Activated CD8-positive, alpha-beta memory T cell treated with anti-CD3 and anti-CD28 coated beads for 36 hours (primary cell): ENCODE data around the gene BCAS3. TPM values are rescaled to one million over a fixed set of nuclear protein-coding genes. Genes with fewer than 3 reads are reported as not detected.
"Not testable (repeated sequence)": the region's sequence is repeated elsewhere in the genome, so short reads cannot be mapped to it uniquely, and the experiment has no call there.

ENCODE experiments used
- CTCF ChIA-PET: fragments of 350-600 bp; sonication (Branson Sonifier 250); formaldehyde crosslinking; loops from one replicate; lab custom pipeline; 2021; ENCODE audit warnings: antibody characterized with exemption; lab: Charles Lee
- POLR2A ChIA-PET: fragments of 350-600 bp; sonication (Branson Sonifier 250); formaldehyde crosslinking; loops from one replicate; lab custom pipeline; 2021; ENCODE audit warnings: antibody characterized with exemption; lab: Charles Lee
- total RNA-seq, 2 experiments: library from RNA; stranded (reverse); gene quantifications; one replicate each; pipeline ENCODE4 v1.2.3, GENCODE V29; 2021

BCAS3 gene
- total RNA-seq, 2 experiments from 2014 or later, result 6.9 to 9.3 TPM

GRCh38 chr17:61426482-61427304 is 749.0 kb downstream of the BCAS3 start:
- CTCF ChIA-PET, result interaction anchor here (0.5 to 0.8 kb wide), 2 partner anchors 9 to 654 kb away, joined by 3 to 4 read pairs; no protein-coding TSS in a partner anchor

DNA sequence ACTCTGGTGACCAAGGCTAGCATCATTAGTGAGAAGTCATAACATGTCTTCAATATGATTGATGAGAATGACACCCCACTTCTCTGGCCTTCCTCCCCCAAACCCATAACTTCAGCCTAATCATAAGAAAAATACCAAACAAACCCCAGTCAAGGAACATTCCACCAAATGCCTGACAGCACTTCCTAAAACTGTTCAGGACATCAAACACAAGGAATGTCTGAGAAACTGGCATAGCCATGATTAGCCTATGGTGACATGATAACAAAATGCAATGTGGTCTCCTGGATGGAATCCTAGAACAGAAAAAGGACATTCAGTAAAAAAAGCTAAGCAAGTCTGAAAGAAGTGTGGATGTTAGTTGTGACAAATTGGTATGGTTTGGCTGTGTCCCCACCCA is 749.9 kb downstream of the BCAS3 start:
- ChIA-PET POLR2A (no interaction called here), CTCF (no interaction called here)

More at GRCh38 chr17:61426482-61427304, 749.0 kb downstream of the BCAS3 start:
- POLR2A ChIA-PET, result no interaction called here

- CTCF ChIA-PET, result no interaction called here
- POLR2A ChIA-PET, result no interaction called here
These were observed 751.6 kb downstream of the BCAS3 start for GRCh38 chr17:61429274-61429673.

- POLR2A ChIA-PET, CTCF ChIA-PET: not testable (repeated sequence)
These were observed 752.2 kb downstream of the BCAS3 start for GRCh38 chr17:61429831-61430230.

GRCh38 chr17:61431594-61432311 is 754.1 kb downstream of the BCAS3 start:
- ChIA-PET POLR2A (no interaction called here), CTCF (no interaction called here)

DNA sequence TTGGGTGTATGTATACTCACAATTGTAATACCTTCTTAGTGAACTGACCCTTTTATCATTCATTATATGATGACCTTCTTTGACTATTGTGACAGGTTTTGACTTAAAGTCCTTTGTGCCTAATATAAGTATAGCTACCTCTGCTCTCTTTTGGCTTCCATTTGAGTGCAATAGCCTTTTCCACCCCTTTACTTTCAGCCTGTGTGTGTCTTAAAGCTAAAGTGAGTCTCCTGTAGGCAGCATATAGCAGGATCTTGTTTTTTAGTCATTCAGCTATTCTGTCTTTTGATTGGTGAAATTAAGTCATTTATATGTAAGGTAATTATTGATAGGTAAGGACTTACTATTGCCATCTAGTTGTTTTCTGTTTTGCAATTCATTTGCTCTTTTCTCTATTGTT is 758.6 kb downstream of the BCAS3 start:
- ChIA-PET POLR2A (no interaction called here), CTCF (interaction anchor here (0.7 kb wide), 1 partner anchor 10 kb away, joined by 4 read pairs; no protein-coding TSS in a partner anchor)

- ChIA-PET POLR2A (no interaction called here), CTCF (no interaction called here)
These were observed 759.5 kb downstream of the BCAS3 start for GRCh38 chr17:61436995-61437704.

- CTCF ChIA-PET, result no interaction called here
These were observed 763.0 kb downstream of the BCAS3 start for GRCh38 chr17:61440697-61441096.

GRCh38 chr17:61441507-61441906 is 763.9 kb downstream of the BCAS3 start:
- POLR2A ChIA-PET, CTCF ChIA-PET: not testable (repeated sequence)

More at GRCh38 chr17:61440697-61441096, 763.0 kb downstream of the BCAS3 start:
- POLR2A ChIA-PET, result no interaction called here

DNA sequence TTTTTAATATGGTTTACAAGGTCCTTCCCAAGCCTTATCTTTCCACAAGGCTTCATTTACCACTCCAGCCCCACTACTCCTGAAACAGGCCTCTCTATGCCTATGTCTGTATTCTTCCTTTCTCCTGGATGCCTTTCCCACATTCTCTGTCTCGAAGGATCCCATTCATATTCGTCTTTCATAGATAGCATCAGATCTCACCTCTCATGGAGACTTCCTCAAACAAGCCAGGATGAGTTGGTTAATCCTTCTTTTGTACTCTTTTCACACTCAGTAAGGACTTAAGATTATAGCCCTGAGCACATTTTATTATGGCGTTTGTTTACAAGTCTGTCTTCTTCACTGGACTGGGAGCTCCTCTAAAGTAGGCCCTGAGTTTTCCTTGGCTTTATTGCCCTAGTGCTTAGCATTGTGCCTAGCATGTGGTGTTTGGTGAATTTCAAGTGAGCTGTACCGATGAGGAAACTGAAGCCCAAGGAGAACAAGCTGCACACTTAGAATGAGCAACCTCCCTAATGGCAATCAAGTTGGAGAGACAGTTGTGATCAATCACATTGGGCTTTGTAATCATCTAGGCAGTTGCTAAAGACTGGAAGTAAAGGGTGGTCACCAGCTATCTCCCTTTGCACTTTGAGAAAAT is 764.6 kb downstream of the BCAS3 start:
- CTCF ChIA-PET, result no interaction called here
- POLR2A ChIA-PET, result no interaction called here

Other genes with a start within 250 kb of the BCAS3 start
- gene APPBP2, start 151.6 kb upstream of the BCAS3 start, total RNA-seq, result 10 to 100 TPM; 22.5 to 25.7 TPM
- gene PPM1D, start 77.7 kb upstream of the BCAS3 start, total RNA-seq, result 10 to 100 TPM; 14.0 to 14.5 TPM